H9 (cell line): ENCODE measurements around the gene TBL3. TPM values are rescaled to one million over a fixed set of nuclear protein-coding genes. Genes with fewer than 3 reads are reported as not detected.

Experiments
- DNase-seq: peaks from one replicate; pipeline ENCODE4 v3.0.0-alpha.2; 2017
- H2AFZ ChIP-seq: one replicate; pipeline ENCODE4 v1.6.1; 2013; ENCODE audit warnings: mild to moderate bottlenecking, low read length, control low read depth, moderate library complexity
- H2AK5ac ChIP-seq: 2 replicates; pipeline ENCODE4 v1.6.1; 2013; ENCODE audit warnings: low read length, control low read depth, mixed read lengths; ENCODE audit not compliant: insufficient read length
- H2BK120ac ChIP-seq: one replicate; pipeline ENCODE4 v1.6.1; 2013; ENCODE audit warnings: low read depth, mild to moderate bottlenecking, low read length, control low read depth, inconsistent platforms; ENCODE audit not compliant: poor library complexity, severe bottlenecking
- H2BK12ac ChIP-seq: 2 replicates; pipeline ENCODE4 v1.6.1; 2013; ENCODE audit warnings: low read length, control low read depth, mixed read lengths, low read depth; ENCODE audit not compliant: insufficient read length
- H2BK15ac ChIP-seq: 2 replicates; pipeline ENCODE4 v1.6.1; 2013; ENCODE audit warnings: low read depth, low read length, control low read depth
- H2BK20ac ChIP-seq: one replicate; pipeline ENCODE4 v1.6.1; 2013; ENCODE audit warnings: low read depth, mild to moderate bottlenecking, low read length, control low read depth, inconsistent platforms; ENCODE audit not compliant: poor library complexity, severe bottlenecking
- H2BK5ac ChIP-seq: 2 replicates; pipeline ENCODE4 v1.6.1; 2013; ENCODE audit warnings: low read length, control low read depth, mixed read lengths; ENCODE audit not compliant: insufficient read length
- H3K14ac ChIP-seq: 2 replicates; pipeline ENCODE4 v1.6.1; 2013; ENCODE audit warnings: low read length, control low read depth; ENCODE audit not compliant: insufficient read depth
- H3K18ac ChIP-seq: 2 replicates; pipeline ENCODE4 v1.6.1; 2013; ENCODE audit warnings: low read depth, mild to moderate bottlenecking, mixed read lengths, low read length, control low read depth; ENCODE audit not compliant: insufficient read length
- H3K23ac ChIP-seq: 2 replicates; pipeline ENCODE4 v1.6.1; 2013; ENCODE audit warnings: low read length, control low read depth, mixed read lengths, low read depth; ENCODE audit not compliant: insufficient read length
- H3K23me2 ChIP-seq: 2 replicates; pipeline ENCODE4 v1.6.1; 2013; ENCODE audit warnings: low read depth, mild to moderate bottlenecking, mixed read lengths, low read length, control low read depth; ENCODE audit not compliant: insufficient read length, poor library complexity, severe bottlenecking
- H3K27ac ChIP-seq: 2 replicates; pipeline ENCODE4 v1.5.1; 2013; ENCODE audit warnings: low read length, control low read depth, mixed read lengths, low read depth; ENCODE audit not compliant: insufficient read length
- H3K27me3 ChIP-seq: 2 replicates; pipeline ENCODE4 v1.6.1; 2013; ENCODE audit warnings: low read length, control low read depth, inconsistent platforms; ENCODE audit not compliant: insufficient read depth
- H3K4ac ChIP-seq: 2 replicates; pipeline ENCODE4 v1.6.1; 2013; ENCODE audit warnings: low read depth, mild to moderate bottlenecking, control low read depth, inconsistent platforms, low read length, moderate library complexity
- H3K4me1 ChIP-seq: 2 replicates; pipeline ENCODE4 v1.6.1; 2013; ENCODE audit warnings: low read length, control low read depth, inconsistent platforms; ENCODE audit not compliant: insufficient read depth
- H3K4me2 ChIP-seq: 2 replicates; pipeline ENCODE4 v1.6.1; 2013; ENCODE audit warnings: low read length, control low read depth, mixed read lengths; ENCODE audit not compliant: insufficient read length, insufficient read depth
- H3K56ac ChIP-seq: 2 replicates; pipeline ENCODE4 v1.6.1; 2013; ENCODE audit warnings: low read depth, mild to moderate bottlenecking, mixed read lengths, low read length, control low read depth; ENCODE audit not compliant: insufficient read length
- H3K79me1 ChIP-seq: 2 replicates; pipeline ENCODE4 v1.6.1; 2013; ENCODE audit warnings: low read depth, mild to moderate bottlenecking, moderate library complexity, low read length, control low read depth, inconsistent platforms; ENCODE audit not compliant: insufficient read depth, poor library complexity, severe bottlenecking
- H3K79me2 ChIP-seq: 2 replicates; pipeline ENCODE4 v1.6.1; 2013; ENCODE audit warnings: low read length, control low read depth, inconsistent platforms; ENCODE audit not compliant: insufficient read depth
- H3K9ac ChIP-seq: 2 replicates; pipeline ENCODE4 v1.6.1; 2013; ENCODE audit warnings: low read length, control low read depth, mixed read lengths; ENCODE audit not compliant: insufficient read length; ENCODE audit errors: extremely low read depth
- H3K9me3 ChIP-seq: one replicate; pipeline ENCODE4 v1.6.1; 2013; ENCODE audit warnings: low read depth, low read length, inconsistent platforms; ENCODE audit not compliant: control insufficient read depth
- H3T11ph ChIP-seq: one replicate; pipeline ENCODE4 v1.6.1; 2013; ENCODE audit warnings: mild to moderate bottlenecking, low read length, control low read depth, inconsistent platforms
- H4K20me1 ChIP-seq: one replicate; pipeline ENCODE4 v1.6.1; 2013; ENCODE audit not compliant: control insufficient read depth, insufficient read length, insufficient read depth
- H4K5ac ChIP-seq: 2 replicates; pipeline ENCODE4 v1.6.1; 2013; ENCODE audit warnings: low read depth, mild to moderate bottlenecking, mixed read lengths, low read length, control low read depth; ENCODE audit not compliant: insufficient read length
- H4K8ac ChIP-seq: replicated peaks from 2 replicates; pipeline ENCODE4 v1.6.1; 2013; ENCODE audit warnings: low read length, control low read depth, mixed read lengths, low read depth; ENCODE audit not compliant: insufficient read length
- H4K91ac ChIP-seq: 2 replicates; pipeline ENCODE4 v1.6.1; 2013; ENCODE audit warnings: low read depth, mild to moderate bottlenecking, moderate library complexity, mixed read lengths, low read length, control low read depth; ENCODE audit not compliant: insufficient read length
- H3K27ac Mint-ChIP-seq, 3 experiments: 2 replicates in 2 of 3; 3 replicates in 1 of 3; pipeline ENCODE4 v1.8.0; 2020 to 2021; ENCODE audit warnings: mixed read lengths in 3 of 3, mild to moderate bottlenecking in 1 of 3, moderate library complexity in 1 of 3
- H3K27me3 Mint-ChIP-seq: 2 replicates; pipeline ENCODE4 v1.8.0; 2021; ENCODE audit warnings: low read depth, mild to moderate bottlenecking, moderate library complexity, mixed read lengths
- H3K36me3 Mint-ChIP-seq, 3 experiments: 2 replicates in 2 of 3; 3 replicates in 1 of 3; pipeline ENCODE4 v1.8.0; 2020 to 2021; ENCODE audit warnings: low read depth in 3 of 3, mixed read lengths in 3 of 3; ENCODE audit not compliant: insufficient read depth in 1 of 3
- H3K4me1 Mint-ChIP-seq, 2 experiments: 2 replicates each; pipeline ENCODE4 v1.8.0; 2020; ENCODE audit warnings: mixed read lengths in 2 of 2
- H3K4me3 Mint-ChIP-seq, 2 experiments: 2 replicates in 1 of 2; 3 replicates in 1 of 2; pipeline ENCODE4 v1.8.0; 2020 to 2021; ENCODE audit warnings: mild to moderate bottlenecking in 2 of 2, mixed read lengths in 2 of 2, moderate library complexity in 1 of 2
- H3K9me3 Mint-ChIP-seq, 2 experiments: 2 replicates in 1 of 2; 3 replicates in 1 of 2; pipeline ENCODE4 v1.8.0; 2020; ENCODE audit warnings: mild to moderate bottlenecking in 2 of 2, mixed read lengths in 2 of 2, moderate library complexity in 1 of 2
- whole genome bisulfite sequencing: extraction: QIAGEN DNeasy Blood & Tissue Kit; methylation state at CpG from one replicate; pipeline ENCODE4 v1.1.7; 2013; ENCODE audit warnings: missing lambda C conversion rate, low lambda C conversion rate, mixed read lengths; ENCODE audit not compliant: insufficient read length; ENCODE audit errors: extremely low coverage; 5-methylcytosine and 5-hydroxymethylcytosine counted together
- total RNA-seq: library from RNA; stranded (reverse); gene quantifications from 2 replicates; pipeline ENCODE4 v1.2.1, GENCODE V29; 2021
- TF ChIP-seq, protein P1 (sequence below): fragments of 200-600 bp; sonication (generic); conservative IDR thresholded peaks from 3 replicates; pipeline ENCODE4 v1.8.0; 2021; ENCODE audit warnings: antibody characterized with exemption, mild to moderate bottlenecking

TBL3 gene
- total RNA-seq, 1 experiment from 2014 or later: 54.0 TPM

- Histone ChIP-seq H4K91ac (no peak overlapping the region), H3K18ac (no peak overlapping the region), H4K20me1 (no peaks in the 10 kb centered on the region)
These were observed 25.1 kb upstream of the TBL3 start for GRCh38 chr16:1946495-1947368.

More at GRCh38 chr16:1946495-1947368, 25.1 kb upstream of the TBL3 start:
- no peak overlapping the region; the same call in 1 of the 2 replicates for H3K14ac ChIP-seq
- no peak overlapping the region for H3K27ac ChIP-seq
- no peak overlapping the region for H3T11ph ChIP-seq
- no peak overlapping the region for H2AFZ ChIP-seq
- H2BK15ac ChIP-seq: no peak overlapping the region
- H3K23me2 ChIP-seq: peaks cover 7% of the 10 kb centered on the region
- Mint-ChIP-seq H3K27ac (no peak overlapping the region), H3K27me3 (peaks cover 1% of the 10 kb centered on the region; the same call in 1 of the 2 replicates), H3K36me3 (no peaks in the 10 kb centered on the region; a peak in 1 of 7 replicates), H3K9me3 (no peaks in the 10 kb centered on the region), H3K4me3 (no peak overlapping the region; a peak in 1 of 5 replicates), H3K4me1 (peaks cover 10 to 18% of the 10 kb centered on the region in 2 experiments)
- no peak overlapping the region for H4K5ac ChIP-seq
- H2BK5ac ChIP-seq: no peak overlapping the region
- H2AK5ac ChIP-seq: no peak overlapping the region
- H3K79me1 ChIP-seq: no peaks in the 10 kb centered on the region
- H3K4ac ChIP-seq: no peak overlapping the region
- no peak overlapping the region for H2BK12ac ChIP-seq
- H4K8ac ChIP-seq: no peak overlapping the region
- H3K9ac ChIP-seq: no peak overlapping the region
- no peaks in the 10 kb centered on the region for H3K9me3 ChIP-seq
- no peak overlapping the region for H3K4me2 ChIP-seq
- no peak overlapping the region for H2BK120ac ChIP-seq
- peaks cover 4% of the 10 kb centered on the region; the same call in 1 of the 2 replicates for H3K4me1 ChIP-seq
- no peak for DNase-seq
- no peaks in the 10 kb centered on the region for H3K79me2 ChIP-seq
- H2BK20ac ChIP-seq: no peak overlapping the region
- H3K56ac ChIP-seq: no peak overlapping the region
- no peaks in the 10 kb centered on the region for H3K27me3 ChIP-seq
- TF ChIP-seq, protein P1, sequence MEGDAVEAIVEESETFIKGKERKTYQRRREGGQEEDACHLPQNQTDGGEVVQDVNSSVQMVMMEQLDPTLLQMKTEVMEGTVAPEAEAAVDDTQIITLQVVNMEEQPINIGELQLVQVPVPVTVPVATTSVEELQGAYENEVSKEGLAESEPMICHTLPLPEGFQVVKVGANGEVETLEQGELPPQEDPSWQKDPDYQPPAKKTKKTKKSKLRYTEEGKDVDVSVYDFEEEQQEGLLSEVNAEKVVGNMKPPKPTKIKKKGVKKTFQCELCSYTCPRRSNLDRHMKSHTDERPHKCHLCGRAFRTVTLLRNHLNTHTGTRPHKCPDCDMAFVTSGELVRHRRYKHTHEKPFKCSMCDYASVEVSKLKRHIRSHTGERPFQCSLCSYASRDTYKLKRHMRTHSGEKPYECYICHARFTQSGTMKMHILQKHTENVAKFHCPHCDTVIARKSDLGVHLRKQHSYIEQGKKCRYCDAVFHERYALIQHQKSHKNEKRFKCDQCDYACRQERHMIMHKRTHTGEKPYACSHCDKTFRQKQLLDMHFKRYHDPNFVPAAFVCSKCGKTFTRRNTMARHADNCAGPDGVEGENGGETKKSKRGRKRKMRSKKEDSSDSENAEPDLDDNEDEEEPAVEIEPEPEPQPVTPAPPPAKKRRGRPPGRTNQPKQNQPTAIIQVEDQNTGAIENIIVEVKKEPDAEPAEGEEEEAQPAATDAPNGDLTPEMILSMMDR: peak; percentile 37; the same call in 2 of the 3 replicates
- no peak overlapping the region for H3K23ac ChIP-seq
- WGBS: no CpG with 5 or more reads among the region's 38 CpGs
